Measurements from ENCODE around the gene WNK3.

GRCh38 chrX:54171527-54172250 is 186.2 kb downstream of the WNK3 start:
- no peak for TF ChIP-seq TARDBP (IDR thresholded peaks at IDR 0.05)
- no peak for TF ChIP-seq SUZ12 (IDR thresholded peaks at IDR 0.05)
- no peak for TF ChIP-seq ARNT (IDR thresholded peaks at IDR 0.05)
- no peak for TF ChIP-seq PKNOX1 (IDR thresholded peaks at IDR 0.05)
- no peak for TF ChIP-seq HDGF (IDR thresholded peaks at IDR 0.05; ENCODE audit: borderline replicate concordance)
- TF ChIP-seq FOXK2 (IDR thresholded peaks at IDR 0.05), result no peak
- TF ChIP-seq NFRKB (IDR thresholded peaks at IDR 0.05), result no peak
- TF ChIP-seq BHLHE40 (IDR thresholded peaks at IDR 0.05; ENCODE audit: borderline replicate concordance), result no peak
- no peak for TF ChIP-seq ZNF384 (IDR thresholded peaks at IDR 0.05)
- TF ChIP-seq FOXM1 (IDR thresholded peaks at IDR 0.05; ENCODE audit: borderline replicate concordance), result no peak
- no peak for TF ChIP-seq L3MBTL2 (conservative IDR thresholded peaks at IDR 0.05)
- no peak for TF ChIP-seq CTBP1 (IDR thresholded peaks at IDR 0.05; ENCODE audit: borderline replicate concordance)
- no peak for TF ChIP-seq ELF4 (IDR thresholded peaks at IDR 0.05)
